ENCODE data around the gene OSTF1.

GRCh38 chr9:75086541-75087288 lies 1.6 kb upstream of the OSTF1 start:
- TF ChIP-seq EZH2 (IDR thresholded peaks at IDR 0.05; ENCODE audit: borderline replicate concordance) (no peak), CTCF (IDR thresholded peaks at IDR 0.05; ENCODE audit: poor library complexity) (no peak)

Data from hepatocyte (in vitro differentiated cells).